T-helper 22 cell (primary cell): ENCODE data around the gene PPFIA2.

ENCODE experiments used
- DNase-seq: peaks from one replicate; pipeline ENCODE4 v3.0.0-alpha.2; 2020; ENCODE audit warnings: low read depth

Gene PPFIA2

DNA sequence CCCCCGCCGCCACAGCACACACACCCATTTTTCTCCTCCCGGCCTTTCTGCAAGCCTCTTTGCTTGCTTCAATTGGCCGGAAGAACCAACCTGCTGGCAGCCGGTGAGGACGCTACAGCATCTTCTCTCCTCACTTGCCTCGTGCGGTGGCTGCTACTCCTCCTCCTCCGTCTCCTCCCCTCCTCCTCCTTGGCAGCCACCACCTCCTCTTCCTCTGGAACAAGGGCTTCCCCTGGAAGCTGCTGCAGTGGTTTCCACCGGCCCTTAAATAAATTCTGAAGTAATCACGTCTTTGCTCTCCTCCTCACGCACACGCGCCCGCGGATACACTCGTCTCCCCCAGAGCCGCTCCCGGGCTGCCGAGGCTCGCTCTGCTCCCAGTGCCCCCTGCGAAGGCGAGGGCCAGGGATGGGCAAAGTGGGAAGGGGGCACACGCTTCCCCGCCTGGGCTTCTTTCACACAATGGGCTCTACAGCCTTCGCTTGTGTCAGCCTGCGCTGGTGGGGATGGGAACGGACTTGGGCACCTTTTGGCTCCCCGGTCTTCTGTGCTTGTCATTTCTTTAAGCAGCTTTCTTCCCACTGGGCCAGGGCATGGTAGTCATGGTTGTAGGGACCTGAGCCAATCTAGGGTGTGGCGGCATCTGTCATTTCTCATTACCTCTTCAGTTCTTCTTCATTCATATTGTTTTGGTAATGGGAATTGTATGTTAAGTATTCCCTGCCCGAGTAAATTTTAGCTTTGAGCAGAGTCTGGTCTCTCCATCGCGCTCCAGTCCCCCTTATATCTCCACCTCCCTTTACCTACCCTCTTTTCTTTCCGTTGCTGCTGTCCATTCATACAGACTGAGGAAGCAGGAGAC lies at the start of gene PPFIA2:
TSS of gene PPFIA2 (minus strand) at position 161 of the 862 bp plus-strand sequence.
- DNase-seq, result no peak

GRCh38 chr12:81800298-81801148 lies 41.4 kb upstream of the PPFIA2 start:
- DNase-seq, result no peak

- DNase-seq, result no peak
Observed at GRCh38 chr12:81798294-81798693, 39.1 kb upstream of the PPFIA2 start.

DNA sequence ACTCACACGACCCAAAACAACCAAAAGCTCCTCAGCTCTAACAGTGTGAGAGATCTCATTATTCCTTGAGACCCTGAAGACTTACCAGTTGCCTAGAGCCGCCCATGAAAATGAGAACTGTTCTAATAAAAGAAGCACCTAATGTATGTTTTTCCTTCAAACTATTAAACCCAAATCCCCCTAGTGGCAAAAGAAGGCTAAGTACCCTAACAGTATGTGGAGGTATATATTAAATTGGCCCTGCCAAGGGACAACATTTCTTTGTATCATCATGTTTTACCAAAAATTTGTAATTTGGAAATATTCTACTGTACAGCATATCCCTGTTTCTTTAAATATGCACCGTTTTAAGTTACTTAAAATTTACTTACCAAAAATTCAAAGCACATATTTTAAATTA lies 38.0 kb upstream of the PPFIA2 start:
- DNase-seq, result no peak

GRCh38 chr12:81792666-81793065 lies 33.5 kb upstream of the PPFIA2 start:
- no peak for DNase-seq

DNA sequence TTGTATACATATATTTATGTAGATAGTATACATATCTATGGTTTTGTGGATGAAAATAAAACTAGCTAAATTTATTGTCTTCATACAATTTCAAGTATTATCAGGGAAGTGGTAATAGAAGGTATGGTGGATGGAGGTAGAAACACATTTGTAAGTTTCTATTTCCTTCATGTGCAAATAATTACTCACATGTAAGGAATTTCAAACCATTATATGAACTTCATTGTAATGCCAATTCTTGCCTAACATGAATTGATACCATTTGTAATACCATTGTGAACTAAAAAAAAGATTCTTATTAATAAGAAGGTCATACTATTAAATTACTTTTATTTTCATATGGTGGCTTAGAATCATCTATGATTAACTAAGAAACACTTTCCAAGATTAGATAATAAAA lies 20.1 kb upstream of the PPFIA2 start:
- no peak for DNase-seq

GRCh38 chr12:81778719-81779118 lies 19.6 kb upstream of the PPFIA2 start:
- DNase-seq, result no peak

- DNase-seq, result no peak
Observed at GRCh38 chr12:81758421-81759189, 545 bp downstream of the PPFIA2 start.

DNA sequence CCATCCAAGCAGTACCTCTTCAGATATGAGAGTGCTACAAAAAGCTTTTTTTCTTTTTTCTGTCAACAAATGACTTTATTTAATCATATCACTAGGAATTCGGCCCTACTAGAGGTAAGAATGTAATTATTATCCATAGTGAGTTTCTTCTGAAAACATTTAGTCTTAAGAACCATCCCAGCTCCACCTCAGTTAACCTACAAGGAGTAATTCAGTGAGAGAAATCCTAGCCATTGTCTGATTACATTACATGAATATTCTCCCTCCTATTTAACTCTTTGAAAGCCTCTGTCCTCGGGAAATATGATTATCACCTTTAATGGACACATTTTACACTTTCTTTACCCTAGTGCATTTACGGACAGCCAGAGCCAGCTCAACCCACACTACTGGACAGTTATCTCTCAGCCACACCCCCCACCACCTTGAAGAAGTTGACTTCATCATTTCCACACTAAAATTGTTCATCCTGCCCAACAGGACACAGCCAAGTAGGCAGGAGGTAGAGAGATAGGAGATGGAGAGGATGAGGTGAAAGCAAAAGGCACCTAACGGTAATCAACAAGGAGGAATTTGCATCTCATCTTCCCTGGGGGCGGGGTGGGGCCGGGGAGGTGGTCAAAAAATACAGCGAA lies 1.3 kb downstream of the PPFIA2 start:
- no peak for DNase-seq

DNA sequence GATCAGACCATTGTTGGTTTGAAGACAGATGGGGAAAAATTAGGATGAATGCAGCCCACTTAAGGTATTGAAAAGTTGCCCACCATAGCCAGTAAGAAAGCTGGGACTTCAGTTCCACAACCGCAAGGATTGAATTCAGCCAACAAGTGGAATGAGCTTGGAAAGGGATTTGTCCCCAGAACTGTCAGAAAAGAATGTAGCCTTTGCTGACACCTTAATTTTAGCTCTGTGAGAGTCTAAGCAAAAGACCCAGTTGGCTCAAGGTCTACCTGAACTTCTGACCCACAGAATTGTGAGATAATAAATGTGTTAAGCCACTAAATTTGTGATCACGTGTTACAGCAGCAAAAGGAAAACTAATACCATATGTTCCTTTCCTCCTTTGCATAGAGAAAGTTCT lies 29.4 kb downstream of the PPFIA2 start:
- no peak for DNase-seq

DNA sequence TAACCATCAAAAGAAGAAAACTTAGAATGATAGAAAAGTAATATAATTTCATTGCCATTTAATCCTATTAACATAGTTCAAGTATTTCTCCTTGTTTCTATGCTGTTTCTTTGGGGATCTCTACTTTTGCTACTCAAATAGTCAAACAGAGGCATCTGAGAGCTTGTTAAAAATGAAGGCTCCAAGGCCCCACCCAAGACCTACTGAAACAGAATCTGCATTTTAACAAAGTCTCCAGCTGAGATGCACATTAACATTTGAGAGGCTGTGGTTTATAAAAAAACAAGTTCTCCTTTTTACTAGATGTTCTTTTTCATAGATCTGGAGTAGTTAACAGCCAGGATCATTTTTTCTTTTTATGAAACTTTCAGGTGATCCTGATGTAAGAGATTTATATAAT lies 31.8 kb downstream of the PPFIA2 start:
- no peak for DNase-seq

DNA sequence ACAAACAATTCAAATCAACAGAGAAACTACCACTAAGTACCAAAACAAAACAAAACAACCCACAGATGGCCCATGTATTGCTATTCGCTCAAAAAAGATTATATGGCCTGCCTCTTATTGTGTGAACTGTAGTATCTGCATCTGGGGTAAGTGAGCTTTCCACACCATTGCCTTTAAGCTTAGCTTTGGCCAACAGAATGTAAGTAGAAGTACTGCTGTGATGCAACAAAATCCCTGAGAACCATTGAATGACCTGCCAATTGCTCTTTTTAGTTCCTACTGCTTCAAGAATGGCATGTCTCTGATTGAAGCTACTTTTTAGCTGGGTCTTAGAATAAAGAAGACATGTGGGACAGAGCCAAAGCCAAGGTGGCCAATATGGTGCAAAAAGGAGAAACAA lies 32.5 kb downstream of the PPFIA2 start:
- no peak for DNase-seq

DNA sequence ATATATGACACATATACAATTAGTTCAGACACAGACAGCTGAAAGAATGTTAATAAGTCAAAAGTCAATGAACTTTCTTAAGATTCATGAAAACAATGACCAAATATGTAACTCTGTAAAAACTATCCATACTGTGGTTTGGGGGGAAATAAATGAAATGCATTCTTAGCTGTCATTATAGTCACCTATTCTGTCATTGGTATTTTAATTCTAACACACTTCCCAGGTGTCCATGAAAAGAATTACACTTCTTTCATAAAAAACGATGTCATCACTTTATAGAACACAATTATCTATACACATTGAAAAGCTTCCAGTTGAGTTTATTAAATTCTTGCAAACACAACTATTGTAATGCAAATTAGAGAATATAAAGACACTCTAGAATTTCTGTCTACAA lies 35.8 kb downstream of the PPFIA2 start:
- no peak for DNase-seq

DNA sequence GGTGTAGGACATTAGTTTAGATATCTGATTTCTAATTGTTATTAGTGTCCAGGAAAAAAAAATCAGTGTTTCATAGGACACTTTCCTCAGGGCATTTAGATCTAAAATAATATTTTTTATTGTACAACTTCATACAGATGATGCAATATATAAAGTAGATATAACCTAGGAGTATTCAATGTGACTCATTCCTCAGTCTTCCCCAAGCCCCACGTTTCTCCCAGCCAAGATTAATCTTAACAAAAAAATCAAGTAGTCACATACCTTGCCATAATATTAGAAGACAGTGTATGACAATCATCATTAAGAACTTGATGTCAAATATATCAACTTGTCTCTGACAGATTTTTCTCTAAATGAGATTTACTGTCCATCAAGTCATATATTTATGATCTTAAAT lies 37.1 kb downstream of the PPFIA2 start:
- DNase-seq, result no peak

- no peak for DNase-seq
Observed at GRCh38 chr12:81718616-81719015, 40.5 kb downstream of the PPFIA2 start.

DNA sequence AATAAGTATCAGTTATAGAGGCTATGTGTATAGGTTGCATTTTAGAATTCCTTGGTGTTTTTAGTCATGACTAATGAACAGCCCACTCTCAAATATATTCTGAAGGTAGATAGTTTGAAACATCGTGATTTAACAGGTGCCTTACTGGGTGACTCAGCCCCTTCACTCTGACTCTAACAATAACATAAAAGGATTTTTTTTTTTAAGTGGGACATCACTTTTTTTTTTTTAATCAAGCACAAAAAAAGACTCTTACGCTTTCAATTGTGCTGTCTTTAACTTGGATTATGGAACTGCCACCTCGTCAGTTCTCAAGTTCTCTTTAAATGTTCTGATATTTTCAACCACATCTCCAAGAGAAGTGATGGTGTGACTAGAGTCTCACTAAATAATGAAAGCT lies 46.6 kb downstream of the PPFIA2 start:
- no peak for DNase-seq

- DNase-seq, result no peak
Observed at GRCh38 chr12:81705586-81705985, 53.6 kb downstream of the PPFIA2 start.

GRCh38 chr12:81699551-81699950 lies 59.6 kb downstream of the PPFIA2 start:
- no peak for DNase-seq

DNA sequence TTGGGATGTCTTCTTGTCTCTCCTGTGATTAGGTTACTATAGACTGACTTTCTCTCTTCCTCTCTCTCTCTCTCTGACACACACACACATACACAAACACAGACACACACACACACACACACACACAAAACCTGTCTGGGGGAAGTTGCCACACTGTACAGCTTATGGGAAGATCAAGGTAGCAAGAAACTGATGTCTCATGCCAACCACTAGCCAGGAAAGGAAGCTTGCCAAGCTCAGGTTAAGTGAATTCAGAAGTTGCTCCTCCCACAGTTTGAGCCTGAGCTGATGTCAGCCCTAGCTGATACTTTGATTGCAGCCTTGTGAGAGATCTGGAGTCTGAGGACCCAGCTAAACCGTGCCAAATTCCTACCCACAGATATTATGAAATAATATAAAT lies 67.1 kb downstream of the PPFIA2 start:
- DNase-seq, result no peak

- DNase-seq, result no peak
Observed at GRCh38 chr12:81683881-81684280, 75.3 kb downstream of the PPFIA2 start.

- no peak for DNase-seq
Observed at GRCh38 chr12:81679614-81680013, 79.5 kb downstream of the PPFIA2 start.

DNA sequence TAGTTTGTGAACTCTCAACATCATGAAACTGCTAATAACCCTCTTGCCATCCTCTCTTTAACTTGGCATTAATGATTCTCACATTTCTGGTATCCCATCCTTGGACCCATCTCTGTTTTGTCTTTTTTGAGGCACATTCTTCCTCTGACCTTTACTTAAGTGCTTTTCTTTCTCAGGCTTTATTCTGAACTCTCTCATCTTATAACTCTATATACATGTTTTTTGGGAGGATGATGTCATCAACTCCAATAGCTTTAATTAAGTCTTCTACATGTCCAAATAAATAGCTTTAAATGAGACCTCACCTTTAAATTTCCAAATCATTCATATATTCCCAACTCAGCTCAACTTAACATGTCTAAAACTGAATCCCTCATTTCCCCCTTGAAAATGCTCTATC lies 88.4 kb downstream of the PPFIA2 start:
- no peak for DNase-seq
